ENCODE measurements around the gene PELO.

Gene PELO

DNA sequence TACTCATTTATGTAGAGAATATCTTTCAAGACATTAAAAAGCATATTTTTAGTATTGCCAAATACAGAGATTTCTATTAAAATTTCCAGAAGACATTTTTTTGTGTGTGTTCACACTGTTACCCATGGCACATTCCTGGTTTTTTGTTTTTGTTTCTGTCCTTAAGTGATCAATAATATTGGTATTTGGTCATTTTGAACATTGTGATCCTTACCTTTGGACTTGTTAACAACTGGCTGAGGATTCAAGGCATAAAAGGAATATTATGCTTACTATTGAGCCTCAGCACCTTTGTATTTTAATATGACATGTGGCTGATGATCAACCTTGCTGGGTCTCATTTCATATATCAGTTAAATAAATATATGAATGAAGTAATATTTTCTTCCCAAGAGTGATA is 41.9 kb downstream of the PELO start:
- no peak for DNase-seq (ENCODE audit: low spot score)

- DNase-seq (ENCODE audit: low spot score) = no peak
These were observed 42.9 kb downstream of the PELO start for GRCh38 chr5:52830650-52831049.

DNA sequence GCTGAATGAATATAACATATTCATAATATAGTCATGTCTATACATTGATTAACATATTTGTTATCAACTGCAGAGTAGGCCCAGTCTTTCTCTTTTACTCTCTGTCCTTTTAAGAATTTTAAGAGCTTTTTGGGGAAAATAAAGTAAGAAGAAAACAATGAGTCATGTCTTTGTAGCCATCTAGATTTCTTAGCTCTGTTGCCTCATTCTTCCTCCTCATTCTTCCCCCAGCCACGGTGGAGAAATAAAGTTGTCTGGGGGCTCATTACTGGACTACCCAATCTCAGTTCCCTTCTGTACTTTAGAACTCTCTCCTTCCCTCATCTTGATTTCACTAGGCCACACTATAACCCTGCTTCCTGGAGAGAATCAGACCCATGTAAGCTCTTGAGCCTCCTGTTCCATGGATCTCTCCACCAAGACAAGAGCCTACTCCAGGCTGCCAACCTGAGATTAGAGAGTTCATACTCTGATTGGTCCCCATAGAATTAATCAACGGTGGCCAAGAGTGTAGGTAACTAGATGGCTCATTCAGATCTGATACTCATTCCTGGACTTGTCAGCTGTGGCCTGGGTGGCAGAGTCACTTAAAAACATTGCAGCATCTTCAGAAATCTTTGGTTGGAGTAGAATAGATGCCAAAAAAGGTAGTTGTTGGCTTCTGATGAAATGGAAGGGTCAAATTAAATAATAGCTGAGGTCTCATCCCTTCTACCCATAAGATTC is 44.2 kb downstream of the PELO start:
- DNase-seq (ENCODE audit: low spot score) = no peak

GRCh38 chr5:52834320-52834719 is 46.6 kb downstream of the PELO start:
- no peak for DNase-seq (ENCODE audit: low spot score)

DNA sequence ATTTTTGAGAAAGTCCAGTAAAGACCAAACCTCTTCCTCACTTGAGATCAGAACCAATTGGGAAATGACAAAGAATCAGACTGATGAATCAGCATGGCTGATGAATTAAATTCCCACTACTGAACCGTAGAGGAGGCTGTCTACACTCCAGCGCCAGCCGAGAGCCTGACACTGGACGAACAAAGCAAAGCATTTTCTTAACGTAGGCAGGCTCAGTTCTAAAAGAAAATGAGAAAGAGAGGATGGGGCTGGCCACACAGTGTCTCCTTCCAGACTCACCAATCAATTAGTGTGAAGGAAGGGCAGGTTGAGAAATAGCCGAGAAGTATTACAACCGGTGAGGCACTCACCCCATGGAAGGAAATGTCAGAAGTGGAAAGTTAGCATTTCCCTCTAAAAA is 49.4 kb downstream of the PELO start:
- DNase-seq (ENCODE audit: low spot score) = no peak
